ENCODE measurements around the gene MYH10.

The MYH10 gene

GRCh38 chr17:8438441-8438840 is 192.1 kb downstream of the MYH10 start:
- no peak for DNase-seq

GRCh38 chr17:8436844-8437171 is 193.7 kb downstream of the MYH10 start:
- no peak for DNase-seq

- DNase-seq = peak in 1 of 2 experiments; percentile 52
These were observed 194.2 kb downstream of the MYH10 start for GRCh38 chr17:8436169-8436843.

GRCh38 chr17:8435245-8436168 is 195.0 kb downstream of the MYH10 start, which contains the start of gene NDEL1:
TSS of gene NDEL1 (plus strand) at chr17:8435884. CDS start at chr17:8444272, 8,388 bp downstream.
- peak; percentile 83 to 90 for DNase-seq

- DNase-seq = no peak
These were observed 199.6 kb downstream of the MYH10 start for GRCh38 chr17:8430966-8431365.

GRCh38 chr17:8426802-8427201 is 203.7 kb downstream of the MYH10 start:
- no peak for DNase-seq

- no peak for DNase-seq
These were observed 204.3 kb downstream of the MYH10 start for GRCh38 chr17:8426094-8426720.
